GM13976 (cell line): ENCODE results near the gene RECK.

ENCODE experiments used
- DNase-seq: peaks from one replicate; pipeline ENCODE4 v3.0.0; 2012; ENCODE audit warnings: low spot score
- in situ Hi-C: fragments of 300-500 bp; cut with MboI; formaldehyde crosslinking; loops from one replicate; pipeline ENCODE4 v1.12.0; 2022; ENCODE audit warnings: low sequenced_read_pairs, mixed read lengths, inconsistent platforms; ENCODE audit not compliant: unreplicated experiment
- TF ChIP-seq, protein P1 (sequence below): IDR thresholded peaks from 2 replicates; pipeline ENCODE4 v1.5.1; 2012; ENCODE audit warnings: borderline replicate concordance, mild to moderate bottlenecking; ENCODE audit not compliant: insufficient read depth; ENCODE audit errors: extremely low read depth, missing control alignments, control extremely low read depth

RECK gene

GRCh38 chr9:35998333-35998732 lies 38.4 kb upstream of the RECK start:
- no peak for DNase-seq
- TF ChIP-seq, protein P1, sequence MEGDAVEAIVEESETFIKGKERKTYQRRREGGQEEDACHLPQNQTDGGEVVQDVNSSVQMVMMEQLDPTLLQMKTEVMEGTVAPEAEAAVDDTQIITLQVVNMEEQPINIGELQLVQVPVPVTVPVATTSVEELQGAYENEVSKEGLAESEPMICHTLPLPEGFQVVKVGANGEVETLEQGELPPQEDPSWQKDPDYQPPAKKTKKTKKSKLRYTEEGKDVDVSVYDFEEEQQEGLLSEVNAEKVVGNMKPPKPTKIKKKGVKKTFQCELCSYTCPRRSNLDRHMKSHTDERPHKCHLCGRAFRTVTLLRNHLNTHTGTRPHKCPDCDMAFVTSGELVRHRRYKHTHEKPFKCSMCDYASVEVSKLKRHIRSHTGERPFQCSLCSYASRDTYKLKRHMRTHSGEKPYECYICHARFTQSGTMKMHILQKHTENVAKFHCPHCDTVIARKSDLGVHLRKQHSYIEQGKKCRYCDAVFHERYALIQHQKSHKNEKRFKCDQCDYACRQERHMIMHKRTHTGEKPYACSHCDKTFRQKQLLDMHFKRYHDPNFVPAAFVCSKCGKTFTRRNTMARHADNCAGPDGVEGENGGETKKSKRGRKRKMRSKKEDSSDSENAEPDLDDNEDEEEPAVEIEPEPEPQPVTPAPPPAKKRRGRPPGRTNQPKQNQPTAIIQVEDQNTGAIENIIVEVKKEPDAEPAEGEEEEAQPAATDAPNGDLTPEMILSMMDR: no peak
- in situ Hi-C loops: no loop called here

GRCh38 chr9:36005891-36006290 lies 30.8 kb upstream of the RECK start:
- no peak for DNase-seq
- in situ Hi-C loops: no loop called here
- TF ChIP-seq, protein P1: no peak

- in situ Hi-C loops: no loop called here
Observed at GRCh38 chr9:36006549-36007315, 30.0 kb upstream of the RECK start.

DNA sequence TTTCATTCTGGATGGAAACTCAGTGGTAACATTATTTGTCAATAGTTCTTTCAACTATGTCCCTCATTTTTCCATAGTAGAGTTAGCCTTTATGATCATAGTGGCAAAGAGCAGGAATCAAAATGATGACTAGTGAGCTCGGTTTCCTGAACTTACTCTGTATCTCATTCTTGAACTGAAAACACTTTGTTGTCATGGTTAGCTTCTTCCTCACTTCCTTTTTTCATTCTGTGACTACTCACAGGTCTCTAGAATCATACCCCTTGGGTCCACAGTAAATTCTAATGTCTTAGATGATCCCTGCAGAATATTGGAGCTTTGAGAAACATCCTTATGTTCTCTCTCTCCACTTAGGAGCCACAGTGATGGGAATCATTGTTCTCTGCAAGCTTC lies 29.4 kb upstream of the RECK start:
- in situ Hi-C loops: no loop called here
- DNase-seq: peak; percentile 55
- TF ChIP-seq, protein P1: no peak

More at GRCh38 chr9:36006549-36007315, 30.0 kb upstream of the RECK start:
- DNase-seq: no peak
- TF ChIP-seq, protein P1: no peak

GRCh38 chr9:36007852-36008251 lies 28.9 kb upstream of the RECK start:
- no peak for DNase-seq
- TF ChIP-seq, protein P1: no peak
- in situ Hi-C loops: no loop called here

DNA sequence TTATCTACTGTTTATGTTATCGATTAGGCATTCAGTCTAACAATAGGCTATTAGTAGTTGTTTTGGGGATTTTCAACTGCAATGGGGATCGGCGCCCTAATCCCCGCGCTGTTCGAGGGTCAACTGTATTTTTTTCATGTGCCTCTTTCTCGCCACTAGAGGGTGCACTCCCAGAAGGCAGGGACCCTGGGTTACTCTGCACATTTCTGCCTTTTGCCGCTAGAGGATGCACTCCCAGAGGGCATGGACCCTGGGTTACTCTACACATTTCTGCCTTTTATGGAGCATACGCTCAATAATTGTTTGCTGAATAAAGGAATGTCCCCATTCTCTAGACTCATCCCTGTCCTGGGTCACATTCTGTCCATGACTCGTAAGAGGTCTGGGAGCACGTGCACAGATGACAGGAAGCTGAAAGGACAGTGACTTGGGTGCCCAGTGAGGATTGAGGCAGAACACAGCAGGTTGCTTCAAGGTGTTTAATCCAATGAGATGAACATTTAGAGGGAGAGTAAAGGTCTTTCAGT lies 27.9 kb upstream of the RECK start:
- in situ Hi-C loops: no loop called here
- peak; percentile 78 for DNase-seq

More for the DNA sequence above, 27.9 kb upstream of the RECK start:
- TF ChIP-seq, protein P1: peak; percentile 97
